Esophagus muscularis mucosa (tissue), 4 donors: ENCODE data around the gene ABCC10.

Experiments
- CTCF ChIP-seq, 3 experiments: fragments of 200-600 bp in 2 of 3; fragments of 450-650 bp in 1 of 3; sonication (generic) in 2 of 3; IDR thresholded peaks; one replicate each; pipeline ENCODE4 v1.5.1; 2017 to 2019; ENCODE audit warnings: antibody characterized with exemption in 3 of 3, mild to moderate bottlenecking in 2 of 3, moderate library complexity in 1 of 3
- EP300 ChIP-seq: sonication (generic); formaldehyde crosslinking; IDR thresholded peaks from one replicate; pipeline ENCODE4 v1.6.1; 2017; ENCODE audit warnings: antibody characterized with exemption
- POLR2A ChIP-seq: fragments of 450-650 bp; IDR thresholded peaks from one replicate; pipeline ENCODE4 v1.6.1; 2017; ENCODE audit warnings: antibody characterized with exemption, moderate library complexity, mild to moderate bottlenecking, low read depth
- POLR2AphosphoS5 ChIP-seq, 2 donors: sonication (generic); formaldehyde crosslinking; IDR thresholded peaks; one replicate each; pipeline ENCODE4 v1.6.1; 2017; ENCODE audit warnings: antibody characterized with exemption in 2 of 2

GRCh38 chr6:43433148-43433547, 5.8 kb downstream of the ABCC10 start:
- TF ChIP-seq POLR2A, result no peak
- no peak for TF ChIP-seq POLR2AphosphoS5 (IDR thresholded peaks at IDR 0.05)
- no peak for TF ChIP-seq EP300
- TF ChIP-seq CTCF (IDR thresholded peaks at IDR 0.05), result no peak
